Mucosa of stomach (tissue), 1 donor: ENCODE measurements around the gene NT5C1B.

Experiments
- H3K27me3 ChIP-seq: one replicate; pipeline ENCODE4 v1.7.0; 2013; ENCODE audit warnings: mild to moderate bottlenecking, low read length; ENCODE audit not compliant: control insufficient read depth, insufficient read depth
- H3K36me3 ChIP-seq: one replicate; pipeline ENCODE4 v1.7.0; 2013; ENCODE audit warnings: low read length; ENCODE audit not compliant: control insufficient read depth, insufficient read depth
- H3K4me1 ChIP-seq: one replicate; pipeline ENCODE4 v1.7.0; 2013; ENCODE audit warnings: mild to moderate bottlenecking, low read length; ENCODE audit not compliant: control insufficient read depth, insufficient read depth
- H3K4me3 ChIP-seq: one replicate; pipeline ENCODE4 v1.7.0; 2013; ENCODE audit warnings: low read length
- H3K9ac ChIP-seq: one replicate; pipeline ENCODE4 v1.7.0; 2013; ENCODE audit warnings: mild to moderate bottlenecking, low read length, moderate library complexity
- H3K9me3 ChIP-seq: one replicate; pipeline ENCODE4 v1.7.0; 2013; ENCODE audit warnings: mild to moderate bottlenecking, low read length, moderate library complexity; ENCODE audit not compliant: control insufficient read depth
- donor health status: Pancreatic carcinoma.

NT5C1B gene

GRCh38 chr2:18520451-18521425 is 68.6 kb downstream of the NT5C1B start:
- H3K9ac ChIP-seq: no peak overlapping the region
- H3K4me1 ChIP-seq: peaks cover 33% of the 10 kb centered on the region
- no peak overlapping the region for H3K4me3 ChIP-seq
- H3K27me3 ChIP-seq: no peaks in the 10 kb centered on the region
- no peaks in the 10 kb centered on the region for H3K9me3 ChIP-seq
- H3K36me3 ChIP-seq: no peaks in the 10 kb centered on the region

GRCh38 chr2:18519914-18520450 is 69.4 kb downstream of the NT5C1B start:
- H3K9ac ChIP-seq: no peak overlapping the region
- peaks cover 29% of the 10 kb centered on the region for H3K4me1 ChIP-seq
- H3K36me3 ChIP-seq: no peaks in the 10 kb centered on the region
- H3K4me3 ChIP-seq: no peak overlapping the region
- H3K9me3 ChIP-seq: no peaks in the 10 kb centered on the region
- H3K27me3 ChIP-seq: no peaks in the 10 kb centered on the region

- H3K9me3 ChIP-seq: no peaks in the 10 kb centered on the region
- no peak overlapping the region for H3K4me3 ChIP-seq
- H3K36me3 ChIP-seq: no peaks in the 10 kb centered on the region
- no peaks in the 10 kb centered on the region for H3K27me3 ChIP-seq
- H3K4me1 ChIP-seq: peaks cover 32% of the 10 kb centered on the region
- H3K9ac ChIP-seq: no peak overlapping the region
These were observed 71.0 kb downstream of the NT5C1B start for GRCh38 chr2:18518116-18519111.

DNA sequence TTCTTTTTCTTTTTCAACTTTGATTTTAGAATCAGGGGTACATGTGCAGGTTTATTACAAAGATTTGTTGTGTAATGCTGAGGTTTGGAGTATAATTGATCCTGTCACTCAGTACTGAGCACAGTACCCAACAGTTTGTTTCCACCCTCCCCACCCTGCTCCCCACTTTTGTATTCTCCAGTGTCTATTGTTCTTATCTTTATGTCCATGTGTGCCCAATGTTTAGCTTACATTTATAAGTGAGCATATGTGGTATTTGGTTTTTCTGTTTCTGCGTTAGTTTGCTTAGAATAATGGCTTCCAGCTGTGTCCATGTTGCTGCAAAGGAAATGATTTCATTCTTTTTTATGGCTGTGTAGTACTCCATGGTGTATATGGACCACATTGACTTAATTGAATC is 72.0 kb downstream of the NT5C1B start:
- peaks cover 27% of the 10 kb centered on the region for H3K4me1 ChIP-seq
- no peak overlapping the region for H3K4me3 ChIP-seq
- no peaks in the 10 kb centered on the region for H3K27me3 ChIP-seq
- no peaks in the 10 kb centered on the region for H3K36me3 ChIP-seq
- no peak overlapping the region for H3K9ac ChIP-seq
- no peaks in the 10 kb centered on the region for H3K9me3 ChIP-seq

DNA sequence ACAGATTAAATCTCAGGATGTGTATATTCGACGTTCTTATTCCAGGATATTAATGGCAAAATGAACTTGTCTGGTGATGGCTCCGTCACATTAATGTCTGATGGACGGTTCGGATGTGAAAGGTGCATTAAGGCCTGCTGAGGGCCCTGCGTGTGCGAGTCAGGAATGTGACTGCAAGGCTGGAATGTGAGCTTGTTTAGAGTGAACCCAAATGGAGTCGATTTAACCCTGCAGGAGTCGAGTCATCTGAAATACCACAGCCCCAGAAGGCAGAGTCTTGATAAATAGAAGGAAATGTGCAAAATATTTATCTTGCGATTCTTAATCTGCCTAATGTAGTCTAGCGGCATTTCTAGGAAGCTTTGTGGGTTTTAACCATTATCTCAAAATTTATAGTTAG is 73.3 kb downstream of the NT5C1B start:
- H3K4me3 ChIP-seq: no peak overlapping the region
- H3K36me3 ChIP-seq: no peaks in the 10 kb centered on the region
- peaks cover 14% of the 10 kb centered on the region for H3K4me1 ChIP-seq
- H3K9ac ChIP-seq: no peak overlapping the region
- no peaks in the 10 kb centered on the region for H3K9me3 ChIP-seq
- no peaks in the 10 kb centered on the region for H3K27me3 ChIP-seq

- H3K4me1 ChIP-seq: peaks cover 3% of the 10 kb centered on the region
- no peaks in the 10 kb centered on the region for H3K9me3 ChIP-seq
- H3K9ac ChIP-seq: no peak overlapping the region
- no peak overlapping the region for H3K4me3 ChIP-seq
- no peaks in the 10 kb centered on the region for H3K27me3 ChIP-seq
- no peaks in the 10 kb centered on the region for H3K36me3 ChIP-seq
These were observed 74.6 kb downstream of the NT5C1B start for GRCh38 chr2:18514526-18515461.
